Panc1 (cell line): Measurements from ENCODE around the gene CEP170B. TPM values are rescaled to one million over a fixed set of nuclear protein-coding genes. Genes with fewer than 3 reads are reported as not detected.

Experiments used
- ATAC-seq: fragments of 200-7000 bp; cut with Tn5 transposase; 2 replicates; pipeline ENCODE4 v1.9.1; 2020; ENCODE audit warnings: mild to moderate bottlenecking, moderate library complexity
- BruUV-seq: library from RNA; stranded (reverse); fragments of 400-500 nt; replicated peaks from 2 replicates; lab custom pipeline; 2021; lab: Mats Ljungman, UMichigan
- CTCF ChIA-PET: fragments of 300-600 bp; sonication (Branson Sonifier 250); formaldehyde crosslinking; loops from one replicate; lab custom pipeline; 2022; ENCODE audit warnings: antibody characterized with exemption; lab: Charles Lee
- POLR2A ChIA-PET: fragments of 300-600 bp; sonication (Branson Sonifier 250); formaldehyde crosslinking; loops from one replicate; lab custom pipeline; 2022; ENCODE audit warnings: antibody characterized with exemption; lab: Charles Lee
- DNase-seq: peaks from one replicate; pipeline ENCODE4 v3.0.0-alpha.2; 2010; ENCODE audit warnings: low read depth, low spot score
- H3K27ac ChIP-seq: 2 replicates; pipeline ENCODE4 v1.5.1; 2011; ENCODE audit warnings: mild to moderate bottlenecking, low read length, inconsistent platforms
- H3K27me3 ChIP-seq: fragments of 200-500 bp; sonication (Bioruptor generic); 2 replicates; pipeline ENCODE4 v1.6.0; 2014; ENCODE audit warnings: low read length, inconsistent platforms; ENCODE audit not compliant: control insufficient read depth, insufficient read depth
- H3K36me3 ChIP-seq: fragments of 200-500 bp; sonication (Bioruptor generic); 2 replicates; pipeline ENCODE4 v1.5.1; 2014; ENCODE audit warnings: inconsistent platforms, mild to moderate bottlenecking, low read length, moderate library complexity; ENCODE audit not compliant: control insufficient read depth, insufficient read depth
- H3K4me1 ChIP-seq: 2 replicates; pipeline ENCODE4 v1.5.1; 2011; ENCODE audit warnings: inconsistent platforms, mild to moderate bottlenecking, low read length, moderate library complexity; ENCODE audit not compliant: control insufficient read depth, insufficient read depth
- H3K4me3 ChIP-seq, 2 experiments: 2 replicates each; pipeline ENCODE4 v1.5.1; 2011 to 2012; ENCODE audit warnings: low read depth in 2 of 2, low read length in 2 of 2, mild to moderate bottlenecking in 2 of 2, inconsistent platforms in 1 of 2, moderate library complexity in 1 of 2
- H3K9me3 ChIP-seq: fragments of 200-500 bp; sonication (Bioruptor generic); 2 replicates; pipeline ENCODE4 v1.5.1; 2014; ENCODE audit warnings: low read depth, mild to moderate bottlenecking, inconsistent platforms, low read length, moderate library complexity; ENCODE audit not compliant: control insufficient read depth, insufficient read depth
- POLR2AphosphoS5 ChIP-seq: IDR thresholded peaks from 2 replicates; pipeline ENCODE4 v1.6.1; 2012; ENCODE audit warnings: mild to moderate bottlenecking, low read depth, low read length, moderate library complexity
- SIN3A ChIP-seq: IDR thresholded peaks from 2 replicates; pipeline ENCODE4 v1.6.1; 2012; ENCODE audit warnings: low read depth, mild to moderate bottlenecking, low read length, moderate library complexity, borderline replicate concordance; ENCODE audit not compliant: insufficient read depth
- TCF7L2 ChIP-seq: IDR thresholded peaks from 2 replicates; pipeline ENCODE4 v1.6.1; 2011; ENCODE audit warnings: mild to moderate bottlenecking, low read depth, low read length, inconsistent platforms
- in situ Hi-C: cut with HindIII; loops from 2 replicates; pipeline ENCODE4 v1.10.0; 2016; ENCODE audit warnings: low sequenced_read_pairs, low pct_unique_long_range_greater_than_20kb
- intact Hi-C: fragments of 100-400 bp; cut with micrococcal nuclease; formaldehyde crosslinking; loops from one replicate; pipeline ENCODE4 v1.10.0; 2022; ENCODE audit not compliant: unreplicated experiment
- total RNA-seq: library from RNA; stranded (reverse); gene quantifications from one replicate; pipeline ENCODE4 v1.2.1, GENCODE V29; 2021; ENCODE audit not compliant: unreplicated experiment
- TF ChIP-seq, protein P1 (sequence below), 2 experiments: IDR thresholded peaks; 2 replicates each; pipeline ENCODE4 v1.6.1; 2011 to 2012; ENCODE audit warnings: low read depth in 2 of 2, control low read depth in 1 of 2, low read length in 1 of 2, mild to moderate bottlenecking in 1 of 2, moderate library complexity in 1 of 2; ENCODE audit not compliant: insufficient read depth in 1 of 2
- TF ChIP-seq, protein P2 (sequence below): fragments of 450-650 bp; IDR thresholded peaks from 2 replicates; pipeline ENCODE4 v1.5.1; 2017; ENCODE audit warnings: mild to moderate bottlenecking

CEP170B gene
- total RNA-seq, 1 experiment from 2014 or later: 17.8 TPM

DNA sequence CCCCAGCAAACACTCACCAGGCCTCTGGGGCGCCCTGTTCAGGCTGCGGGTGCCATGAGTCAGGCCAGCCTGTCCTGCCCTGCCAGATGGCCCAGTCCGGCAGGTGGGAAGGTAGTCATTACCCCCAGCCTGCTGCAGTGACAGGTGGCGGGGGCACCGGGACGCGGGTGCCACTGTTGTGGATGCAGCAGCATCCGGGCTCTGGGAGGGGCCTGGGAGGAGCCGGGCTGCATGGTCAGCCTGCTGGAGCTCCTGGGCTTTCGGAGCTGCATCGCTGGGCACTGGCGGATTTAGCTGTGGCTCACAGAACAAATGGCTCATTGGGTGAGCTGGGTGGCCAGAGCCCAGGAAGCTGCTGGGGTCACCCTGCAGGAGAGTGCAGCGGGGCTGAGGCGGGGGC, 13.5 kb downstream of the CEP170B start:
- H3K27ac ChIP-seq: no peak overlapping the region
- in situ Hi-C loops (no loop called here), intact Hi-C loops (no loop called here)
- DNase-seq (no peak), ATAC-seq (no peak)
- no peaks in the 10 kb centered on the region for H3K9me3 ChIP-seq
- ChIA-PET CTCF (no interaction called here), POLR2A (no interaction called here)
- TF ChIP-seq, protein P1, sequence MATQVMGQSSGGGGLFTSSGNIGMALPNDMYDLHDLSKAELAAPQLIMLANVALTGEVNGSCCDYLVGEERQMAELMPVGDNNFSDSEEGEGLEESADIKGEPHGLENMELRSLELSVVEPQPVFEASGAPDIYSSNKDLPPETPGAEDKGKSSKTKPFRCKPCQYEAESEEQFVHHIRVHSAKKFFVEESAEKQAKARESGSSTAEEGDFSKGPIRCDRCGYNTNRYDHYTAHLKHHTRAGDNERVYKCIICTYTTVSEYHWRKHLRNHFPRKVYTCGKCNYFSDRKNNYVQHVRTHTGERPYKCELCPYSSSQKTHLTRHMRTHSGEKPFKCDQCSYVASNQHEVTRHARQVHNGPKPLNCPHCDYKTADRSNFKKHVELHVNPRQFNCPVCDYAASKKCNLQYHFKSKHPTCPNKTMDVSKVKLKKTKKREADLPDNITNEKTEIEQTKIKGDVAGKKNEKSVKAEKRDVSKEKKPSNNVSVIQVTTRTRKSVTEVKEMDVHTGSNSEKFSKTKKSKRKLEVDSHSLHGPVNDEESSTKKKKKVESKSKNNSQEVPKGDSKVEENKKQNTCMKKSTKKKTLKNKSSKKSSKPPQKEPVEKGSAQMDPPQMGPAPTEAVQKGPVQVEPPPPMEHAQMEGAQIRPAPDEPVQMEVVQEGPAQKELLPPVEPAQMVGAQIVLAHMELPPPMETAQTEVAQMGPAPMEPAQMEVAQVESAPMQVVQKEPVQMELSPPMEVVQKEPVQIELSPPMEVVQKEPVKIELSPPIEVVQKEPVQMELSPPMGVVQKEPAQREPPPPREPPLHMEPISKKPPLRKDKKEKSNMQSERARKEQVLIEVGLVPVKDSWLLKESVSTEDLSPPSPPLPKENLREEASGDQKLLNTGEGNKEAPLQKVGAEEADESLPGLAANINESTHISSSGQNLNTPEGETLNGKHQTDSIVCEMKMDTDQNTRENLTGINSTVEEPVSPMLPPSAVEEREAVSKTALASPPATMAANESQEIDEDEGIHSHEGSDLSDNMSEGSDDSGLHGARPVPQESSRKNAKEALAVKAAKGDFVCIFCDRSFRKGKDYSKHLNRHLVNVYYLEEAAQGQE (IDR thresholded peaks at IDR 0.05; ENCODE audit: insufficient read depth in 1 of 2, low read depth in 2 of 2, low read length in 1 of 2): no peak
- TF ChIP-seq, protein P2, sequence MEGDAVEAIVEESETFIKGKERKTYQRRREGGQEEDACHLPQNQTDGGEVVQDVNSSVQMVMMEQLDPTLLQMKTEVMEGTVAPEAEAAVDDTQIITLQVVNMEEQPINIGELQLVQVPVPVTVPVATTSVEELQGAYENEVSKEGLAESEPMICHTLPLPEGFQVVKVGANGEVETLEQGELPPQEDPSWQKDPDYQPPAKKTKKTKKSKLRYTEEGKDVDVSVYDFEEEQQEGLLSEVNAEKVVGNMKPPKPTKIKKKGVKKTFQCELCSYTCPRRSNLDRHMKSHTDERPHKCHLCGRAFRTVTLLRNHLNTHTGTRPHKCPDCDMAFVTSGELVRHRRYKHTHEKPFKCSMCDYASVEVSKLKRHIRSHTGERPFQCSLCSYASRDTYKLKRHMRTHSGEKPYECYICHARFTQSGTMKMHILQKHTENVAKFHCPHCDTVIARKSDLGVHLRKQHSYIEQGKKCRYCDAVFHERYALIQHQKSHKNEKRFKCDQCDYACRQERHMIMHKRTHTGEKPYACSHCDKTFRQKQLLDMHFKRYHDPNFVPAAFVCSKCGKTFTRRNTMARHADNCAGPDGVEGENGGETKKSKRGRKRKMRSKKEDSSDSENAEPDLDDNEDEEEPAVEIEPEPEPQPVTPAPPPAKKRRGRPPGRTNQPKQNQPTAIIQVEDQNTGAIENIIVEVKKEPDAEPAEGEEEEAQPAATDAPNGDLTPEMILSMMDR: no peak
- no peak for TF ChIP-seq SIN3A
- TF ChIP-seq POLR2AphosphoS5: no peak
- no peak for TF ChIP-seq TCF7L2
- H3K4me3 ChIP-seq: no peak overlapping the region
- H3K4me1 ChIP-seq: no peaks in the 10 kb centered on the region; the same call in 1 of the 2 replicates
- no peaks in the 10 kb centered on the region for H3K36me3 ChIP-seq
- BruUV-seq: no TSS peak
- H3K27me3 ChIP-seq: no peaks in the 10 kb centered on the region

DNA sequence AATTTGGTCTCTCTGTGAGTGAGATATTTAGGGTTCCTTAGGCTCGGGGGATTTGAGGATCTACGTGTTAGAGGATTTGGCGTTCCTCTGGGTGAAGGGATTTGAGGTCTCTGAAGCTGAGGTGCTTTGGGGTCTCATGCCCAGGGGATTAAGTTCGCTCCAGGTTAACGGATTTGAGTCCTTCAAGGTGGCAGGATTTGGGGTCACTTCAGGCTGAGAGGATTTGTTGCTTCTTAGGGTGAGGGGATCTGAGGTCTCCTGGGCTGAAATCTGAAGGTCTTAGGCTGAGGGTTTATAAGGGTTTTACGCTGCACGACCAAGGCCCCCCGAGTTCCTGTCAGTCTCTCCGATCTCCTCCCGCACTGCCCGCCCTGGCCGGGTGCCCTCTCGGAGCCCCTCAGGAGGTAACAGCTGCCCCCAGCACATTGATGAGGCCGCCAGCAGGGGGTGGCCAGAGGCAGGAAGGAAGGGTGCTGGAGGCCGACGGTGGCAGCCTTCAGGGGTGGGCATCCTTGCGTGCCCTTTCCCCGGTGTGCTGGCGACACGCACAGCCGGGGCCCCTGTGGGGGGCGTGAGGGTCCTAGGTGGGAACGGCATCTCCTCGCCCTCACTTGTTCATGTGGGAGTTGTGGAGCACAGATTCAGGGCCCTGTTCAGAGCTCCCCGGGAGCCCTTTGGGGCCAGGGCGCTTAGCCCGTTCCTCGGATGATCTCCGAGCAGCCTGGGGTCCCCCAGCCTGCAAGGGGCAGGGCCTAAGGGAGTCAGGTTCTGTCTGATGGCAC, 14.3 kb downstream of the CEP170B start:
- no peak overlapping the region for H3K4me3 ChIP-seq
- TF ChIP-seq TCF7L2: no peak
- TF ChIP-seq, protein P2: no peak; the same call in 1 of the 2 replicates
- no peak for TF ChIP-seq POLR2AphosphoS5
- TF ChIP-seq SIN3A: no peak
- TF ChIP-seq, protein P1 (IDR thresholded peaks at IDR 0.05; ENCODE audit: insufficient read depth in 1 of 2, low read depth in 2 of 2, low read length in 1 of 2): no peak

More for the DNA sequence above, 14.3 kb downstream of the CEP170B start:
- in situ Hi-C loops: no loop called here
- no peak for ATAC-seq
- DNase-seq: no peak
- Histone ChIP-seq H3K4me1 (no peaks in the 10 kb centered on the region; the same call in 1 of the 2 replicates), H3K36me3 (no peaks in the 10 kb centered on the region), H3K27me3 (no peaks in the 10 kb centered on the region), H3K27ac (no peak overlapping the region), H3K9me3 (no peaks in the 10 kb centered on the region)
- ChIA-PET POLR2A (no interaction called here), CTCF (no interaction called here)
- intact Hi-C loops: no loop called here
- no TSS peak for BruUV-seq
